GM19468 (cell line): ENCODE measurements around the gene SMARCD2.

Experiments
- ATAC-seq: cut with Tn5 transposase; IDR thresholded peaks from one replicate; pipeline ENCODE4 v1.9.1; 2021; ENCODE audit warnings: mild to moderate bottlenecking, moderate library complexity, moderate number of reproducible peaks; ENCODE audit not compliant: unreplicated experiment; ENCODE audit errors: extremely low read depth

Gene SMARCD2

DNA sequence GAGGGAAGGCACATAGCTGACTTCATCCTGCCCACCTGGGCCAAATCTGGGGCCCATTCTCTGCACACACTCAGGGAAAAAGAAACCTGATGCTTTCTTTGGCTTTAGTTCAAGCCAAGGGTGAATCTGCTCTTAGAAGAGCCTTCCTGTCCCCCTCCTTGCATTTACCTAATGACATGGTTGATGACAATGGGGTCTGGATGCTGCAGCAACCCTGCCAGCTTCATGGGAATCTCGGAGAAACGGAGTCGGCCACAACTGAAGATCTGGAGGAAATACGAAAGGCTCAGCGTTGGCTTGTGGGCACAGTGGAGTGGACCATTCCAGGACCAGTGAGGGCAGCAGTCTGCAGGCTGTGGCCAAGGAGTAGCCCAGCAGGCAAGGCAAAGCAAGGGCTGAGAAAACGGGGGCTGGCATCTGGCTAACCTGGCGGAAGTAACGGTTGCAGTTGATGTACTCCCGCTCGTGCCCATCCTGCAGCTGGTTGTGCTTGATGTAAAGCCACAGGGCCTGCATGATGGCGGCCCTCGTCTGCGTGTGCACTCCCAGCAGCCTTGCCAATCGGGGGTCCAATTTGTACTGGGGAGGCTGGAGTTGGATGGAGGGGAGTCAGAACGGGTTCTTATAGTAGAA lies 8.6 kb downstream of the SMARCD2 start:
- no peak for ATAC-seq

DNA sequence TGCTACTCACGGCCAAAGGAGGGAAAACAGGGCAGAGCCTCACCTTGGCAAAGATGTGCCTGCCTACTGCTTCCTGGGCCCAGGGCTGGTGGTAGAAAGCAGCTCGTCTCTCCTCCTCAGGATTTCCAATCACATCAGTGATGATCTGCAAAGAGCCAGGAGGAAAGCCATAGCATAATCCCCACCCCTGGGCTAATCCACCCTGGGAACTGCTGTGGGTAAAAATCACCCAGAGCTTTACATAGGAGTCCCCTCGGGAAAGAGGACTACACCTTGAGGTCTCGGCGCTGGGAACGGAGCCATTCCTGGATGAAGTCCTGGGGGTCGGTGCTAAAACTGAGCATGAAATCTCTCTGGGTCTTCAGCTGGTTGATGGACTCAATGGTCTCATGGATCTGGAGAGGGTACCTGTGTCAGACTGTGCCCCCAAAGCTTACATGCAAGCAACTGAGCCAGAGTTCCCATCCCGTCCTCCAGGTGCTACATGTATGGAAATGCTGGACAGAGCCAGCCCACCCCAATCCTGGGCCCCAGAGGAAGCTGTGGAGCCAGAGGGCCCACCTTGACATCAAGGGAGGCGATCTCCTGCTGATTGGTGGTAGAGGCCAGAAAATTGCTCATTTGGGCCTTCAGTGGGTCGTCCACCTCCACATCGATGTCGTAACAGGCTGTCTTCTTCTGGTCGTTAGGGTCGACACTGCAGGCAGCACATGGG lies 9.3 kb downstream of the SMARCD2 start:
- ATAC-seq: no peak

DNA sequence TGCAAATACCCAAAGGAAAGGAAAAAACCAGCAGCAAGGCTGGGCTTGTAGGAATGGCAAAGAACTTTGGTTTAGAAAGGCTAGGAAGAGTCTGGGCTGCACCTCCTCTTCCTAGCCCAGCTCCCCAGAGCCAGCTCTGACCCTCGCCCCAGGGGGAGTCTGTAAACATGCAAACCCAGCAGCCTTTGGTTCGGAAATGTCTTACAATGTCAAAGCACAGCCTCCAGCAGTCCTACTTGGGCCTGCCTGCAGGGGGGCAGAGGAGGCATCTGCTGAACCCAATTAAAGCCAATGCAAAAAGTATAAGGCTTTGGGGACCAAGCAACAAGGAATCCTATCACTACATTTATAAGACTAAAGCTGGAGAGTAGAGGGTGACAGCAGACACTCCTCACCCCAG lies 10.0 kb downstream of the SMARCD2 start:
- ATAC-seq: no peak

DNA sequence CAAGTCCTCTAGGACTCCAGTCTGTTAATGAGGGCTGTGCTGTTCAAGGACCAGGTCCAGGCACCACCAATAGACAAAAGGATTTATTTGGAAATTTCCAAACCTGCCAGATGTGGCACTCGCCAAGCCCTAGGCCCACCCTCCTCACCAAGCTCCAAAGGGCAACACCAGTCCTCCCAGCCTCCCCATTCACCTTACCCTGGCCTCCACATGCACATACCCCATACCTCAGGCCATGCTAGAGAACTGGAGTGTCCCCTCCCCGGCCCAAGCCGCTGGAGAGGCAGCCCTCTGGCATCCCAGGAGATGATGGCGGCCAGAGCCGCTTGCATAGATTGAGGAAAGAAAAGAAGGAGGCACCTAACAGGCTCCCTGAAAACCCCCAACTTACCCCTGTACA lies 10.5 kb downstream of the SMARCD2 start:
- no peak for ATAC-seq

DNA sequence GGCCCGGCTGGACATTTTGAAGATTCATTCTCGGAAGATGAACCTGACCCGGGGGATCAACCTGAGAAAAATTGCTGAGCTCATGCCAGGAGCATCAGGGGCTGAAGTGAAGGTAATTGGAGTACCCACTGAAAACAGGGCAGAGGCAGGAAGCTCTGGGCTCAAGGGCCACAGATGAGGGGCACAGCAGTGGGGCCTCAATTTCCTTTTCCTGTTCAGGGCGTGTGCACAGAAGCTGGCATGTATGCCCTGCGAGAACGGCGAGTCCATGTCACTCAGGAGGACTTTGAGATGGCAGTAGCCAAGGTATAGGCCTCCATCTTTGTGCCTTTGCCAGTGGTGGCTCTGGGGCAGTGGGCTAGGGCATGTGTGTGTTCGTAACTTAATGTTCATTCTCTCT lies 11.0 kb downstream of the SMARCD2 start:
- ATAC-seq: no peak

DNA sequence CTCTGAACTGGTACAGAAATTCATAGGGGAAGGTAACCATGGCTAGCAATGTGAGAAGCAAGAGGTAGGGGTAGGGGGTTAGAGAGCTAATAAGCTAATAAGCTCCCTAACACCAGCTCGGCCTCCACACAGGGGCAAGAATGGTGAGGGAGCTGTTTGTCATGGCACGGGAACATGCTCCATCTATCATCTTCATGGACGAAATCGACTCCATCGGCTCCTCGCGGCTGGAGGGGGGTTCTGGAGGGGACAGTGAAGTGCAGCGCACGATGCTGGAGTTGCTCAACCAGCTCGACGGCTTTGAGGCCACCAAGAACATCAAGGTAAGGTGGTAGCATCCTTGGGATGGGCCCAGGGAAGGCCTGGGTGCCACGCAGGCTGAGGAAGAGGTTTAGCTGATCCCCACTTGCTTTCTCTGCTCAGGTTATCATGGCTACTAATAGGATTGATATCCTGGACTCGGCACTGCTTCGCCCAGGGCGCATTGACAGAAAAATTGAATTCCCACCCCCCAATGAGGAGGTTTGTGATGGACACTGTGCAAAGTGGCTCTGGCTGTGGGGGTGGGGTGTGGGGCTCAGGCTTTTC lies 11.5 kb downstream of the SMARCD2 start:
- ATAC-seq: no peak

DNA sequence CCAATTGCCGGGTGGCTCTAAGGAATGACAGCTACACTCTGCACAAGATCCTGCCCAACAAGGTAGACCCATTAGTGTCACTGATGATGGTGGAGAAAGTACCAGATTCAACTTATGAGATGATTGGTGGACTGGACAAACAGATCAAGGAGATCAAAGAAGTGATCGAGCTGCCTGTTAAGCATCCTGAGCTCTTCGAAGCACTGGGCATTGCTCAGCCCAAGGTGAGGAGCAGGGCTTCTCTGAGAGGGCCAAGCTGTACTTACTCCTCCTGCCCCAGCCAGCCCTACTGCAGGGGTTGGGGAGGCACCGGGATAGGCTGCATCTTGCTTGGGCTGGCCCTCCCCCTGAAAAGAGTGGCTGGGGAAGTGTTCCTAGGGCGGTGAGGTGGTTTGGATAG lies 12.2 kb downstream of the SMARCD2 start:
- no peak for ATAC-seq

DNA sequence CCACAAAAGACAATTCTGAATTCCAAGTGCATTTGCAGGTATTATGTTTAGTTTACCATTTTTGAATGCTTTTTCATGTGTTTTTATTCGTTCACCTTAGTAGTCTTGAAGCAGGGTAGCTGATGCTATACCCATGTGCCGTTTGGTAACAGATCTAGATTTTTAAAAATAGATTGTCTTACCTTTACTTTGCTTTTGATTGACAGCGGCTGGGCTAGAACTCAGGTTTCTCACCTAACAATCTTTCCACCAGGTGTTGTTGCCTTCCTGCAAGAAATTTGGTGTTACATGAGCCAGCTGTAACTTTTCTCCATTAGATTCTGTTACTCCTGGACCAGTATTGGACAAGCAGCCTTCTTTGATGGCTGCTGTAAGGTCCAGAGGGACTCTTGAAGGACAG lies 13.5 kb downstream of the SMARCD2 start:
- ATAC-seq: no peak

DNA sequence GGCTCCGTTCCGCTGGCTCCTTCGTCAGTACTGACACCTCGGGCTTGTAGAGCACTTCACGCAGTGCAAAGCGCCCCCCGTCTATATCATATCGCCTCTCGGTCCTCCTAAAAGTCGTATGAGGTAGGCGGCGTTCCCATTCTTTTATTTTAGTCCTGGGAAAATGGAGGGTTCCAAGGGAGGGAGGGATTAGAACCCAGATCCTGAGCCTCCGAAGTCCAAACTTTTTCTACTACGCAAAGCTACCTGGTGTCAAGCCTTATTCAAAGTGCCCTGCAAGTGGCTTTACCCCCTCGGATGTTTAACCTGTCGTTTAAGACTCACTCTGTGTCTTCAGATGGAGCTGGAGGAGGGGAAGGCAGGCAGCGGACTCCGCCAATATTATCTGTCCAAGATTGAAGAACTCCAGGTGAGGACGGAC lies 14.7 kb downstream of the SMARCD2 start:
- ATAC-seq: no peak

DNA sequence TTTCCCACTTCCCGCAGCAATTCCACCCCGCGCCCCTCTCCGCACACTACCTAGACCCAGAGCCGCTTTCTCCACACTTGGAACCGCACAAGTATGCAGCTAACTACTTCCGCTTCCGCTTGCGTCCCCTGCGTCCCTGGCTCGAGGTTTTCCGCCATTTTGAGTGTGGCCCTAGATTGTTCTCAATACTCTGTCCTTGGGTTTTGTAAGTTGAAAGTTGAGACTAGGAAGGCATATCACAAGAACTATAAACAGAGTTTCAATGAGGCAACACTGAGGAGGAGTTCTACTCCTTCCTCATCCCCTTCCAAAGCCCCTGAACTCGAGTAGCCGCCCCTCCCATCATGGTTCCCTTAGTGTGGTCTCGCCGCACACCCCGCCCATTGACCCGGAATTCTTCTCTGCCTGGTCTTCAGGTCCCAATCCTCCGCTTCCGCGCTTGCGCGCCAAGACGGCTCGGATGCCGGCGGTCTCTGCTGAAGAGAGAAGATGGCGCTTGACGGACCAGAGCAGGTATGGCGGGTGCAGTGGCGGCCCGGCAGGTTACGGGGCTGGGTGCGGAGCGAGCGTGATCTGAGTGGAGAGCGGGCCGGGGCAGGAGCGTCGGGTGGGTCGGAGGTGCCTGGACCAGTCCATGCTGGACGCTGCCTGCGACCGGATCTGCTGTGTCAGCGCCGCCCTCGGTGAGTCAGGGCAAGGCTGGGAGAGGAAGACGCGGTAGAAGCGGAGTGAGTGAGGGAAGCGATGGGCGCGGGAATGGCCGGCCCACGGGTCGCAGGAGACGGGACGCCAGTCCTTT lies 15.3 kb downstream of the SMARCD2 start, which contains the start of the genes FTSJ3 and PSMC5:
Gene FTSJ3 (minus strand): TSS at position 662 of the 799 bp plus-strand sequence. CDS start 761 bp downstream, outside the sequence.
Gene PSMC5 (plus strand): TSS at position 430 of the 799 bp plus-strand sequence. CDS start 60 bp downstream, at position 490.
- peak; percentile 30 for ATAC-seq

DNA sequence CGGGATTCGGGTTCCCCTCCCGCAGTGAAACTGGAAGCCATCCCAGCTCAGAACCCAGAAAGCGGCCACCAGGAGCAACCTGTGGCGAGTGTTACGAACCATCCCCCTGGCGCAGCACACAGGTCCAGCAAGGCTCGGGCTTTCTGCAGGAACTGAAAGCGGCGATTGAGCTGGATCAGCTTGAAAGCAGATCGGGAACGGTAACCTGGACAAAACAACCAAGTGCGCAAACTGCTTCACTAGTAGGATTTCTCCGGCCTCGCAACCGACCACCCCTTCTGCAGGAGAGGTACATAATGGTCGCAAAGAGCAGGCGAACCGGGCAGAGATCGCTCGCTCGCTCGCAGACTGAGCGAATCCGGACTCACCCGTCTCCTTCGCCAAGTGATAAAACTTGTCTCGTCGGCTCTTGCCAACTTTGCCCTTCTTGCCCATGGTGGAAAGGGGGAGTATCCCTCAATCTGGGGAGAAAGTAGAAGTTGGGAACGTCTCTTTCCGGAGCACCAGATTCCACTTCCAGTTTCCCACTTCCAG lies 15.9 kb downstream of the SMARCD2 start:
- no peak for ATAC-seq

DNA sequence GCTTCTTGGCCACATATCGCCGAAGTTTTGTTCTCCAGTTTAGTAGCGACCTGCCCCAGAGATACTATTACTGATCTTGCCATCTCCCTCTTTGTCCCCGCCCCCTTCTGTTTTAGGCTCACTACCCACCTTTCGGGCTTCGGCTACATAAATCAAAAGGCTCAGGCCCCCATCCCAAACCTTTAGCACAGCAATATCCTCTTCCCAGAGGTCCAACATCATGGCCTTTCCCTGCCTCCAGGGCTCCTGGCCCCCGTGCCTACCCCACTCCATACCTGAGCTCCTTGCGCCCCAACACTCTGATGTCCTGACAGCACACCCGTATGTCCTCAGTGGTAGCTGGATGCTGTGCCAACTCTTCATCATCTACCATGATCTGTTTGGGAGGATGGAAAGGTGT lies 18.1 kb downstream of the SMARCD2 start:
- no peak for ATAC-seq

DNA sequence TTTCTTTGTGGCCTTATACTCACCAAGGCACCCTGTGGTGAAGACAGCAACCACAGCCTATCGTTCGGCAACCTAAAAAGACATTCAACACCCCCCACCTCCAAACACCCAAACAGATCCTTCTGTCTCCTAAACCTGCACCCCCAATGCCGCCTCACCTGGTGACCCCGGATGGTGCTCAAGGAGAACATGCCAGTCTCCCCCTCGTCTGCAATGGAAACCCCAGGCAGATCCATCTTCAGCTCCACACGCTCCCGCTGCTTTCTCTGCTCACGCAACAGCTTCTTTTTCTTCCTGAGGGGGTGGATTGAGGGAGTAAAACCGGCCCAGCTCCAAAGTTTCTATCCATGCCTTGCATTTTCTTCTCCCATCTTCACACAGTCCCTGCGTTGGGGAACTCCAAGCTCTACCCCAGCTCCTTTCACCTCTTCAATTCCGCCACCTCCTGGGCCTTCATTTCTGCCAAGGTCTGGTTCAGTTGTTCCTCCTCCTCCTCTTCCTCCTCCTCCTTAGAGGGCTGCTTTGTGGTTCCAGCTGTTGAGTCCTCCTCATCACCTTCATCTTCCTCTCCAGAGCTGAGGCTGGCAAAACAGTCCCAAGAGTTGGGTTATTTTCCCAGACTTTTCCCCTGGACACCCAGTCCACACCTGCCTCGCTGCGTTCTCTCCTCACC lies 18.7 kb downstream of the SMARCD2 start:
- ATAC-seq: no peak

DNA sequence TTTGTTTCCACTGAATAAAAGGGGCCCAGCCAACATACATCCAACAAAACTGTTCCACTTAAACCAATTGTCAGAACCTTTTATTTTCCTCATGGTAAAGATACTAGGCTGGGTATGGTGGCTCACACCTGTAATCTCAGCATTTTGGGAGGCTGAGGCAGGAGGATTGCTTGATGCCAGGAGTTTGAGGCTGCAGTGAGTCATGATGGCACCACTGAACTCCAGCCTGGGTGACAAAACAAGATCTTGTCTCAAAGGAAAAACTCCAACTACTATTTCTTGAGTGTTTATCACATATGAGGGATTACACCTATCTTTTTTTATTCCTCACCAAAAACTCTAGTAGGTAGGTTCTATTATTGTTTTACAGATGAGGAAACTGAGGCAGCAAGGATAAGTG lies 19.9 kb downstream of the SMARCD2 start:
- no peak for ATAC-seq

DNA sequence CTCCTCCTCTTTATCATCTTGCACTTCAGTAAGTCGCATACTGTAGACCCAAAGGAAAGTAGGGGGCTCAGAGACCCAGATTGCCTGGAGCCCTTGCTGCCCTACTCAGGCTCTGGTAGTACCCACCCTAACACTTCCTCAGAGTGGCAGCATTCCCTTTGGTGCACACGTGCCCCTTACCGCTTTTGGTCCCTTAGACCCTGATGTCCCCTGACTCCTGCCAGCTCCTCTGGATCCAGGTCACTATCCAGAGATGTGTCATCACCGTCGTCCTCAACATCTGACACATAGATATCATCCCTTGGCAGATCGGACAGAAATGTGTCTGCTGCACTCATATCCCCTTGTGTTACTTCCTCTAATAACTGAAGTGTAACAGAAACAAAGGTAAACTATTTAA lies 20.7 kb downstream of the SMARCD2 start:
- ATAC-seq: no peak

DNA sequence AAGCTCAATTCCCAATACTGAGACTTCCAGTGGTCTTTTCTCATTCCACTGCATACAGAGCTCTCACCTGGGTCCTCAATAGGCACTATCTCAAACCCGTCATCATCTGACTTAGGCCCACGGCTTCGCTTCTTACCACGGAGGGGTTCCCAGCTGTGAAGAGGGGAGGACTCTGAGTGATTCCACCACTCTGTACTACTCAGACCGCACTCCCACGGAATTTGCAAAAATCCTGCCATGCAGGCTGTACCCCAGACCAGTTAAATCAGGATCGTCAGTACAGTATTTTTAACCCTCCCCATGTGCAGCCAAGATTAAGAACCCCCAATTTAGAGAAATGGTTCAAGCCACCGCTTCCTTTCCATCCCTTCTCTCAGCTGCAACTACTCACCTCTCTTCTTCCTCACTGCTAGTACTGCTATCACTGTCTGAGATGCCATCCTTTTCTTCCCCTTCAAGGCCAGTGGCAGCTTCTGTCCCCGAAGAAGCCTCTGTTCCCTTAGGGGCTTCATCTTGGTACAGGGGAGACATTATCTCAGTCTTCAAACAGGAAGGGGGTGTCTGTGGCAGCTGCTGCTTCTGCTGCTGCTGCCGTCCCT lies 21.4 kb downstream of the SMARCD2 start:
- ATAC-seq: no peak

DNA sequence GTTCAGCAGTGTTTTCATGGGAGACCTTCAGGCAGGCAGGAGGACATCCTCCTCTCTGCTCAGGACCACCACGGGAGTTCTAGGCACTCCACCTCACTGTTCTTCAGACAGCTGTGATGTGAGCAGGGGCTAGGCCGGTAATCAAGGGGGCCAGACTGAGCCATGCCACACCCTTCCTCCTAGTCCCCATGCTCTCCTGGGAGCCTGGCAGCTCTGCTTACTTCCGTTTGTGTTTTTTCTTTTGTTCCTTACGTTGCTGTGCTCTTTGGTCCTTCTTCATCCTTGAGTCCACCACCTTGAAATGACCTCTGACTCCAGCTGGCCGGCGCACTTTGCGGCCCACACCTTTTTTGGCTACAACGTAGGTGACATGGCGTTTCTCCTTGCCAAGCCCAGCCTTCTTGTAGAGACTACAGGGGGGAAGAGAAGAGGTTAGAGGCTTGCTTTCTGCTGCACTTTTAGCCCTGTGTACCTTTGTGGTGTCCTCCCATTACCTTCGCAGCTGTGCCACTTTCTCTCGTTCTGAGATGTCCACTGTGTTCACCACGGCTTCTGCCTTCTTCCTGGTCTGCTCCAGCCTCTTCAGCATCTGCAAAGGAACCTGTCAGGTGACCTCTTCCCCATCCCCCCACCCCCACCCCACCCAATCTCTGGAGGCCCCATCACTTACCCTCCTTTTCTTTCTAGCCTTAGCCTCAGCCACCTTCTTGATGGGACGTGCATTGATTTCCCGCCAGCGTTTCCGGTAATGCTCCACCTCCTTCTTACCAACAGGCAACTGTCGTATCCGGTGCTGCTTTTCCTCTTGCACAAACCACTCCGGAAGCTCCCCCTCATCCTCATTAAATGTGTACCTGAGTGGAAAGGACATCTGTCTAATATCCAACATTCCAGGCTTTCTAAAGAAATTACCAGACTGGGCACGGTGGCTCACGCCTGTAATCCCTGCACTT lies 22.6 kb downstream of the SMARCD2 start:
- no peak for ATAC-seq

DNA sequence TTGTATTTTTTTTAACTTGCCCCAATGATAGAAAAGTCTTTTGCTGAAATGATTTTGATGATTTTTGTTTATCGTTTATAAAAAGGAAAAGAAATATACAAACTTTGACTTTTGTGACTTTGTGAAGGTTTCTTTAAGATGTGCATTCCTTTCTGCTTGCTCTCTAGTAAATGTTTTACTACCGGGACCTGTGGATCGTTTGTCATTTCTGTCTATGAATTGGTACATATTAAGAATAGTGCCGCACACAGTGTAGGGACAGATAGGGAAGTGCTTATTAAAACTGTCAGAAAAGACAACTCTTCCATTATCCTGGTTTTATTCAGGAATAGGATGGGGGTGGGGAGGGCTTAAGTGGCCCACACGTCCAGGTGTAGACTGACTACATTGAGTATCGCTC lies 23.4 kb downstream of the SMARCD2 start:
- ATAC-seq: no peak
